Mesenchymal stem cell (in vitro differentiated cells and primary cell): ENCODE results near the gene CENPX.
A peak's percentile ranks its signal among the peaks of the same experiment; 100 is the strongest.

Experiments
- DNase-seq: peaks from one replicate; pipeline ENCODE4 v3.0.0-alpha.2; 2013
- H2AFZ ChIP-seq: one replicate; pipeline ENCODE4 v1.6.1; 2013; ENCODE audit warnings: low read depth, mild to moderate bottlenecking, control low read depth, inconsistent platforms, low read length, moderate library complexity
- H2AK5ac ChIP-seq: 2 replicates; pipeline ENCODE4 v1.6.1; 2013; ENCODE audit warnings: low read length, moderate library complexity, mild to moderate bottlenecking, inconsistent platforms; ENCODE audit not compliant: severe bottlenecking
- H2BK120ac ChIP-seq: one replicate; pipeline ENCODE4 v1.6.1; 2013; ENCODE audit warnings: low read depth, mild to moderate bottlenecking, inconsistent platforms, low read length, moderate library complexity
- H2BK12ac ChIP-seq, 2 experiments: one replicate each; pipeline ENCODE4 v1.6.1; 2013; ENCODE audit warnings: inconsistent platforms in 2 of 2, low read length in 2 of 2, mild to moderate bottlenecking in 2 of 2, moderate library complexity in 2 of 2, control low read depth in 1 of 2
- H2BK15ac ChIP-seq: one replicate; pipeline ENCODE4 v1.6.1; 2013; ENCODE audit warnings: mild to moderate bottlenecking, low read depth, inconsistent platforms; ENCODE audit not compliant: poor library complexity, severe bottlenecking
- H2BK5ac ChIP-seq: 2 replicates; pipeline ENCODE4 v1.6.1; 2013; ENCODE audit warnings: low read depth, mild to moderate bottlenecking, low read length, control low read depth, inconsistent platforms; ENCODE audit not compliant: poor library complexity, severe bottlenecking
- H3K14ac ChIP-seq, 2 experiments: one replicate each; pipeline ENCODE4 v1.6.1; 2013; ENCODE audit warnings: inconsistent platforms in 2 of 2, low read length in 2 of 2, control low read depth in 1 of 2, mild to moderate bottlenecking in 1 of 2, moderate library complexity in 1 of 2
- H3K18ac ChIP-seq, 2 experiments: one replicate each; pipeline ENCODE4 v1.6.1; 2013; ENCODE audit warnings: inconsistent platforms in 2 of 2, low read length in 2 of 2, control low read depth in 1 of 2, low read depth in 1 of 2, mild to moderate bottlenecking in 1 of 2
- H3K23ac ChIP-seq, 2 experiments: one replicate each; pipeline ENCODE4 v1.6.1; 2013; ENCODE audit warnings: inconsistent platforms in 2 of 2, low read length in 2 of 2, mild to moderate bottlenecking in 2 of 2, moderate library complexity in 2 of 2, control low read depth in 1 of 2
- H3K27ac ChIP-seq: 2 replicates; pipeline ENCODE4 v1.5.1; 2013; ENCODE audit warnings: mild to moderate bottlenecking, moderate library complexity, low read length, control low read depth, inconsistent platforms; ENCODE audit not compliant: poor library complexity, severe bottlenecking
- H3K27me3 ChIP-seq, 2 experiments: 2 replicates each; pipeline versions ENCODE4 v1.6.1 to v1.7.0; 2013; ENCODE audit warnings: low read length in 2 of 2, mild to moderate bottlenecking in 2 of 2, moderate library complexity in 2 of 2, control low read depth in 1 of 2, inconsistent platforms in 1 of 2; ENCODE audit not compliant: control insufficient read depth in 1 of 2, insufficient read depth in 1 of 2
- H3K36me3 ChIP-seq, 2 experiments: 2 replicates each; pipeline versions ENCODE4 v1.6.1 to v1.7.0; 2013; ENCODE audit warnings: low read length in 2 of 2, control low read depth in 1 of 2, inconsistent platforms in 1 of 2, low read depth in 1 of 2, mild to moderate bottlenecking in 1 of 2; ENCODE audit not compliant: insufficient read depth in 2 of 2, control insufficient read depth in 1 of 2
- H3K4ac ChIP-seq, 2 experiments: one replicate each; pipeline ENCODE4 v1.6.1; 2013; ENCODE audit warnings: inconsistent platforms in 2 of 2, low read length in 2 of 2, mild to moderate bottlenecking in 2 of 2, moderate library complexity in 2 of 2, control low read depth in 1 of 2, low read depth in 1 of 2
- H3K4me1 ChIP-seq: 2 replicates; pipeline ENCODE4 v1.6.1; 2013; ENCODE audit warnings: low read depth, low read length, control low read depth; ENCODE audit not compliant: control insufficient read depth, insufficient read depth
- H3K4me2 ChIP-seq: 2 replicates; pipeline ENCODE4 v1.6.1; 2013; ENCODE audit warnings: low read length, mild to moderate bottlenecking, inconsistent platforms; ENCODE audit not compliant: poor library complexity, severe bottlenecking
- H3K4me3 ChIP-seq, 2 experiments: 2 replicates each; pipeline versions ENCODE4 v1.5.1 to v1.7.0; 2013; ENCODE audit warnings: low read length in 2 of 2, mild to moderate bottlenecking in 2 of 2, control low read depth in 1 of 2, low read depth in 1 of 2; ENCODE audit not compliant: insufficient read depth in 1 of 2
- H3K79me1 ChIP-seq: replicated peaks from 2 replicates; pipeline ENCODE4 v1.6.1; 2013; ENCODE audit warnings: mild to moderate bottlenecking, control low read depth, low read length, inconsistent platforms; ENCODE audit not compliant: poor library complexity, severe bottlenecking
- H3K9ac ChIP-seq: 2 replicates; pipeline ENCODE4 v1.7.0; 2013; ENCODE audit warnings: mild to moderate bottlenecking, low read length, moderate library complexity
- H3K9me3 ChIP-seq: 2 replicates; pipeline ENCODE4 v1.7.0; 2013; ENCODE audit warnings: mild to moderate bottlenecking, low read length; ENCODE audit not compliant: control insufficient read depth
- H4K8ac ChIP-seq: one replicate; pipeline ENCODE4 v1.6.1; 2013; ENCODE audit warnings: inconsistent platforms, mild to moderate bottlenecking, low read length, moderate library complexity
- H4K91ac ChIP-seq: one replicate; pipeline ENCODE4 v1.6.1; 2013; ENCODE audit warnings: mild to moderate bottlenecking, low read length, inconsistent platforms
- WGBS: methylation state at CpG from one replicate; pipeline ENCODE4 v1.1.7; 2013; ENCODE audit warnings: mixed read lengths; 5-methylcytosine and 5-hydroxymethylcytosine counted together

CENPX gene

GRCh38 chr17:81987161-81987770, 35.4 kb downstream of the CENPX start:
- H3K4ac ChIP-seq = no peak overlapping the region
- H3K18ac ChIP-seq = no peak overlapping the region
- H2AFZ ChIP-seq = no peak overlapping the region
- no peak overlapping the region for H3K27ac ChIP-seq
- peaks cover 38% of the 10 kb centered on the region for H3K79me1 ChIP-seq
- no peak overlapping the region for H2BK5ac ChIP-seq
- H2BK15ac ChIP-seq = no peak overlapping the region
- H3K4me1 ChIP-seq = peaks cover 25% of the 10 kb centered on the region
- H3K14ac ChIP-seq = no peak overlapping the region
- H3K27me3 ChIP-seq = no peaks in the 10 kb centered on the region
- WGBS = 97% methylated on average over 26 of the region's 26 CpGs
- no peak overlapping the region for H3K23ac ChIP-seq
- H3K9me3 ChIP-seq = no peaks in the 10 kb centered on the region
- H3K9ac ChIP-seq = no peak overlapping the region
- DNase-seq = no peak
- peaks cover 36 to 78% of the 10 kb centered on the region in 2 experiments for H3K36me3 ChIP-seq
- no peak overlapping the region for H4K8ac ChIP-seq
- no peak overlapping the region for H2BK120ac ChIP-seq
- no peak overlapping the region for H4K91ac ChIP-seq
- no peak overlapping the region for H3K4me3 ChIP-seq
- H2AK5ac ChIP-seq = no peak overlapping the region
- H2BK12ac ChIP-seq = no peak overlapping the region
- H3K4me2 ChIP-seq = no peak overlapping the region

GRCh38 chr17:81986606-81987005, 36.1 kb downstream of the CENPX start:
- H4K91ac ChIP-seq = no peak overlapping the region
- no peak overlapping the region for H3K9ac ChIP-seq
- no peak overlapping the region for H3K4ac ChIP-seq
- H3K4me3 ChIP-seq = no peak overlapping the region
- H2BK15ac ChIP-seq = no peak overlapping the region
- no peak overlapping the region for H2BK120ac ChIP-seq
- H3K9me3 ChIP-seq = no peaks in the 10 kb centered on the region
- no peak overlapping the region for H2BK12ac ChIP-seq
- H3K18ac ChIP-seq = no peak overlapping the region
- no peaks in the 10 kb centered on the region for H3K27me3 ChIP-seq
- peaks cover 38% of the 10 kb centered on the region for H3K79me1 ChIP-seq
- no peak overlapping the region for H3K27ac ChIP-seq
- H4K8ac ChIP-seq = no peak overlapping the region
- H3K36me3 ChIP-seq = peaks cover 37 to 73% of the 10 kb centered on the region in 2 experiments
- no peak overlapping the region for H2AK5ac ChIP-seq
- no peak overlapping the region for H2AFZ ChIP-seq
- peaks cover 19% of the 10 kb centered on the region for H3K4me1 ChIP-seq
- no peak overlapping the region for H2BK5ac ChIP-seq
- no peak overlapping the region for H3K23ac ChIP-seq
- 98% methylated on average over 26 of the region's 26 CpGs for WGBS
- no peak for DNase-seq
- no peak overlapping the region for H3K4me2 ChIP-seq
- H3K14ac ChIP-seq = no peak overlapping the region

GRCh38 chr17:81984773-81985410, 37.8 kb downstream of the CENPX start:
- Histone ChIP-seq H3K27me3 (no peaks in the 10 kb centered on the region), H3K36me3 (peaks cover 46 to 67% of the 10 kb centered on the region in 2 experiments), H3K27ac (no peak overlapping the region), H2BK15ac (no peak overlapping the region), H3K14ac (no peak overlapping the region), H2BK12ac (no peak overlapping the region), H3K79me1 (peaks cover 37% of the 10 kb centered on the region), H3K4me3 (peak overlapping the region in 1 of 2 experiments; percentile 34), H2BK120ac (no peak overlapping the region), H3K4me2 (no peak overlapping the region), H3K4me1 (peaks cover 10% of the 10 kb centered on the region), H4K8ac (peak overlapping the region; percentile 77), H3K23ac (no peak overlapping the region), H4K91ac (peak overlapping the region; percentile 87), H2BK5ac (no peak overlapping the region), H3K9me3 (no peaks in the 10 kb centered on the region), H2AK5ac (no peak overlapping the region), H2AFZ (no peak overlapping the region), H3K4ac (no peak overlapping the region), H3K18ac (no peak overlapping the region), H3K9ac (no peak overlapping the region)
- 98% methylated on average over 20 of the region's 21 CpGs for WGBS
- DNase-seq = no peak

- H3K4ac ChIP-seq = no peak overlapping the region
- no peak overlapping the region for H3K4me2 ChIP-seq
- H3K4me1 ChIP-seq = peaks cover 9% of the 10 kb centered on the region
- H2BK5ac ChIP-seq = no peak overlapping the region
- H2AFZ ChIP-seq = no peak overlapping the region
- 96% methylated on average over 26 of the region's 26 CpGs for WGBS
- H3K23ac ChIP-seq = no peak overlapping the region
- no peak overlapping the region for H4K91ac ChIP-seq
- H2BK120ac ChIP-seq = no peak overlapping the region
- no peak overlapping the region for H2AK5ac ChIP-seq
- peaks cover 52 to 69% of the 10 kb centered on the region in 2 experiments for H3K36me3 ChIP-seq
- H2BK12ac ChIP-seq = no peak overlapping the region
- no peak overlapping the region for H3K14ac ChIP-seq
- no peak overlapping the region for H3K18ac ChIP-seq
- no peaks in the 10 kb centered on the region for H3K9me3 ChIP-seq
- no peak overlapping the region for H3K4me3 ChIP-seq
- H3K27me3 ChIP-seq = no peaks in the 10 kb centered on the region
- no peak overlapping the region for H3K27ac ChIP-seq
- H4K8ac ChIP-seq = no peak overlapping the region
- no peak overlapping the region for H2BK15ac ChIP-seq
- H3K79me1 ChIP-seq = peaks cover 41% of the 10 kb centered on the region
- H3K9ac ChIP-seq = no peak overlapping the region
- DNase-seq = no peak
Observed at GRCh38 chr17:81983639-81984373, 38.9 kb downstream of the CENPX start.
